B cell (primary cell): Measurements from ENCODE around the gene ATG4D.

Experiments
- EZH2 ChIP-seq: IDR thresholded peaks from 2 replicates; pipeline ENCODE4 v1.6.1; 2012; ENCODE audit warnings: borderline replicate concordance, low read depth, mild to moderate bottlenecking, moderate library complexity, low read length; ENCODE audit not compliant: insufficient read depth, poor library complexity, severe bottlenecking
- TF ChIP-seq, protein P1 (sequence below): fragments of 200-600 bp; IDR thresholded peaks from one replicate; pipeline ENCODE4 v1.8.0; 2022; ENCODE audit warnings: antibody characterized with exemption, mild to moderate bottlenecking

DNA sequence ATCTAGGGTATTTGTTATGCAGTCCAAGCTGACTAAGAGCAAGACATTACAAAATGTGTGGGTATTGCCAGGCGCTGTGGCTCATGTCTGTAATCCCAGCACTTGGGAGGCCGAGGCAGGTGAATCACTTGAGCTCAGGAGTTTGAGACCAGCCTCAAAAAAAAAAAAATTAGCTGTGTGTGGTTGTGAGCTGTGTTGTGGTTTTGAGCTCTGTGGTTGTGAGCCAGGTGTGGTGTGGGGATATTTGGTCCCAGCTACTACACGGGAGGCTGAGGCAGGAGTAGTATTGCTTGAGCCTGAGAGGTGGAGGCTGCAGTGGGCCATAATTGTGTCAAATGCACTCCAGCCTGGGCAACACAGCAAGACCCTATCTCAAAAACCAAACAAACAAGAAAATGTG is 35.0 kb upstream of the ATG4D start:
- TF ChIP-seq, protein P1, sequence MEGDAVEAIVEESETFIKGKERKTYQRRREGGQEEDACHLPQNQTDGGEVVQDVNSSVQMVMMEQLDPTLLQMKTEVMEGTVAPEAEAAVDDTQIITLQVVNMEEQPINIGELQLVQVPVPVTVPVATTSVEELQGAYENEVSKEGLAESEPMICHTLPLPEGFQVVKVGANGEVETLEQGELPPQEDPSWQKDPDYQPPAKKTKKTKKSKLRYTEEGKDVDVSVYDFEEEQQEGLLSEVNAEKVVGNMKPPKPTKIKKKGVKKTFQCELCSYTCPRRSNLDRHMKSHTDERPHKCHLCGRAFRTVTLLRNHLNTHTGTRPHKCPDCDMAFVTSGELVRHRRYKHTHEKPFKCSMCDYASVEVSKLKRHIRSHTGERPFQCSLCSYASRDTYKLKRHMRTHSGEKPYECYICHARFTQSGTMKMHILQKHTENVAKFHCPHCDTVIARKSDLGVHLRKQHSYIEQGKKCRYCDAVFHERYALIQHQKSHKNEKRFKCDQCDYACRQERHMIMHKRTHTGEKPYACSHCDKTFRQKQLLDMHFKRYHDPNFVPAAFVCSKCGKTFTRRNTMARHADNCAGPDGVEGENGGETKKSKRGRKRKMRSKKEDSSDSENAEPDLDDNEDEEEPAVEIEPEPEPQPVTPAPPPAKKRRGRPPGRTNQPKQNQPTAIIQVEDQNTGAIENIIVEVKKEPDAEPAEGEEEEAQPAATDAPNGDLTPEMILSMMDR = no peak
- TF ChIP-seq EZH2 = no peak
